Measurements from ENCODE around the gene RTF2. TPM values are rescaled to one million over a fixed set of nuclear protein-coding genes. Genes with fewer than 3 reads are reported as not detected.

RTF2 gene, protein sequence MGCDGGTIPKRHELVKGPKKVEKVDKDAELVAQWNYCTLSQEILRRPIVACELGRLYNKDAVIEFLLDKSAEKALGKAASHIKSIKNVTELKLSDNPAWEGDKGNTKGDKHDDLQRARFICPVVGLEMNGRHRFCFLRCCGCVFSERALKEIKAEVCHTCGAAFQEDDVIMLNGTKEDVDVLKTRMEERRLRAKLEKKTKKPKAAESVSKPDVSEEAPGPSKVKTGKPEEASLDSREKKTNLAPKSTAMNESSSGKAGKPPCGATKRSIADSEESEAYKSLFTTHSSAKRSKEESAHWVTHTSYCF
- 75.1 TPM for total RNA-seq
- polyA plus RNA-seq (ENCODE audit: insufficient read depth, low read depth, low replicate concordance) = 112 TPM
- long read RNA-seq, donor 1, transcript RTF2-202 (9 exons, 2,212 nt) = major isoform, 17 of 30 reads
- long read RNA-seq, donor 1, partial matches to known transcripts = 10 of 30 reads
- long read RNA-seq, donor 1, other reads (novel, unspliced or antisense) = 0 of 30 reads
- long read RNA-seq, donor 2, transcript RTF2-202 (9 exons, 2,212 nt) = major isoform, 22 of 56 reads
- long read RNA-seq, donor 2, partial matches to known transcripts = 31 of 56 reads
- long read RNA-seq, donor 2, other reads (novel, unspliced or antisense) = 0 of 56 reads
- long read RNA-seq, donor 3, transcript RTF2-202 (9 exons, 2,212 nt) = major isoform, 33 of 42 reads
- long read RNA-seq, donor 3, partial matches to known transcripts = 6 of 42 reads
- long read RNA-seq, donor 3, other reads (novel, unspliced or antisense) = 0 of 42 reads
- long read RNA-seq, donor 4, transcript RTF2-202 (9 exons, 2,212 nt) = major isoform, 26 of 30 reads
- long read RNA-seq, donor 4, partial matches to known transcripts = 0 of 30 reads
- long read RNA-seq, donor 4, other reads (novel, unspliced or antisense) = 0 of 30 reads
- long read RNA-seq, donor 5, partial matches to known transcripts = 0 of 3 reads
- long read RNA-seq, donor 5, other reads (novel, unspliced or antisense) = 0 of 3 reads
- long read RNA-seq, donor 6, transcript RTF2-202 (9 exons, 2,212 nt) = major isoform, 48 of 113 reads
- long read RNA-seq, donor 6, partial matches to known transcripts = 50 of 113 reads
- long read RNA-seq, donor 6, other reads (novel, unspliced or antisense) = 11 of 113 reads
- long read RNA-seq, donor 7, transcript RTF2-202 (9 exons, 2,212 nt) = major isoform, 83 of 102 reads
- long read RNA-seq, donor 7, partial matches to known transcripts = 8 of 102 reads
- long read RNA-seq, donor 7, other reads (novel, unspliced or antisense) = 7 of 102 reads
- long read RNA-seq, donor 8, transcript RTF2-202 (9 exons, 2,212 nt) = major isoform, 25 of 25 reads
- long read RNA-seq, donor 8, partial matches to known transcripts = 0 of 25 reads
- long read RNA-seq, donor 8, other reads (novel, unspliced or antisense) = 0 of 25 reads
- long read RNA-seq, donor 9, transcript RTF2-202 (9 exons, 2,212 nt) = major isoform, 9 of 10 reads
- long read RNA-seq, donor 9, partial matches to known transcripts = 0 of 10 reads
- long read RNA-seq, donor 9, other reads (novel, unspliced or antisense) = 0 of 10 reads
- long read RNA-seq, donor 10, transcript RTF2-202 (9 exons, 2,212 nt) = major isoform, 20 of 54 reads
- long read RNA-seq, donor 10, partial matches to known transcripts = 31 of 54 reads
- long read RNA-seq, donor 10, other reads (novel, unspliced or antisense) = 0 of 54 reads

DNA sequence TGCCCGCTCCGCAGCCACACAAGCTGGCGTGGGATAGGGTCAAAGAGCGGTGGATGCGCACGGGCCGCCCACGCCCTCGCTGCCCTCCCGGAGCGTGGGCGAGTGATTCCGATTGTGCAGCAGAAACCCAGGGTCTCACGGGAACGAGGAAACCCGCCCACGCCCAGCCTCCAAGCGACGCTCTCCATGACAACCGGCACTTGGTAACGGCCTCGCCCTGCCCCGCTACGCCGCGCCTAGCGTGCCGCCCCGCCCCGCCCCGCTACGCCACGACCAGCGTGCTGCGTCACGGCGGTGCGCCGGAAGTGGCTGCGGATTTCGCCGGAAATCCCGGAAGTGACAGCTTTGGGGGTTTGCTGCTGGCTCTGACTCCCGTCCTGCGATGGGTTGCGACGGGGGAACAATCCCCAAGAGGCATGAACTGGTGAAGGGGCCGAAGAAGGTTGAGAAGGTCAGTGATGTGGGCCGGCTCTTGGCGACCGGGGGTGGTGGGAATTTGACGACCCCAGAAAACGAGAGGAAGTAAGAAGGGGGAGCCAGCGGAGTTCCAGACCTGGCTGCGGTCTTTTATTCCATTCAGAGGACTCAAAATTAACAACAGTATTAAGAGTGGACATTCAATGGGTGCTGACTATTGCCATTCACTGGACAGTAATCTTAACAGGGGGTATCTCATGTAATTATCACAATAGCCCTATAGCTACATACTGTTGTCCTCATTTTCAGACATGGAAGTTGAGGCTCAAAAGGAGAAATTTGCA, at the start of gene RTF2:
Gene RTF2, plus strand, starts transcription at position 312 of the 761 bp plus-strand sequence. Its CDS starts 71 bp downstream, at position 383.
- Histone ChIP-seq H3K36me3 (ENCODE audit: control insufficient read depth in 2 of 3, insufficient read depth in 3 of 3, low read length in 3 of 3) (peaks cover 0 to 5% (median 4%) of the 10 kb centered on the region in 3 donors), H3K9me3 (ENCODE audit: control insufficient read depth in 2 of 3, insufficient read depth in 1 of 3, low read length in 3 of 3) (no peaks in the 10 kb centered on the region), H3K27me3 (ENCODE audit: control insufficient read depth, insufficient read depth, low read length) (no peaks in the 10 kb centered on the region), H3K4me3 (ENCODE audit: low read length in 3 of 3) (peak within 1 kb of the TSS; percentile 96 to 99 (median 99)), H3K9ac (ENCODE audit: low read length in 3 of 3) (peak within 1 kb of the TSS; percentile 76 to 95 (median 85)), H3K4me1 (ENCODE audit: control insufficient read depth in 2 of 3, insufficient read depth in 2 of 3, low read depth in 1 of 3, low read length in 3 of 3) (peaks cover 0 to 8% (median 0%) of the 10 kb centered on the region in 3 donors), H3K27ac (ENCODE audit: low read depth in 2 of 2, low read length in 2 of 2) (peak within 1 kb of the TSS; percentile 72 to 86)
- FAIRE-seq = no peak
- TF ChIP-seq, protein P1, sequence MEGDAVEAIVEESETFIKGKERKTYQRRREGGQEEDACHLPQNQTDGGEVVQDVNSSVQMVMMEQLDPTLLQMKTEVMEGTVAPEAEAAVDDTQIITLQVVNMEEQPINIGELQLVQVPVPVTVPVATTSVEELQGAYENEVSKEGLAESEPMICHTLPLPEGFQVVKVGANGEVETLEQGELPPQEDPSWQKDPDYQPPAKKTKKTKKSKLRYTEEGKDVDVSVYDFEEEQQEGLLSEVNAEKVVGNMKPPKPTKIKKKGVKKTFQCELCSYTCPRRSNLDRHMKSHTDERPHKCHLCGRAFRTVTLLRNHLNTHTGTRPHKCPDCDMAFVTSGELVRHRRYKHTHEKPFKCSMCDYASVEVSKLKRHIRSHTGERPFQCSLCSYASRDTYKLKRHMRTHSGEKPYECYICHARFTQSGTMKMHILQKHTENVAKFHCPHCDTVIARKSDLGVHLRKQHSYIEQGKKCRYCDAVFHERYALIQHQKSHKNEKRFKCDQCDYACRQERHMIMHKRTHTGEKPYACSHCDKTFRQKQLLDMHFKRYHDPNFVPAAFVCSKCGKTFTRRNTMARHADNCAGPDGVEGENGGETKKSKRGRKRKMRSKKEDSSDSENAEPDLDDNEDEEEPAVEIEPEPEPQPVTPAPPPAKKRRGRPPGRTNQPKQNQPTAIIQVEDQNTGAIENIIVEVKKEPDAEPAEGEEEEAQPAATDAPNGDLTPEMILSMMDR (IDR thresholded peaks at IDR 0.05; ENCODE audit: borderline replicate concordance, extremely low read depth, insufficient read depth) = peak; percentile 2
- peak; percentile 95 to 98 (median 96) for DNase-seq
- intact Hi-C loops (cut with DNase I) = no loop called here

DNA sequence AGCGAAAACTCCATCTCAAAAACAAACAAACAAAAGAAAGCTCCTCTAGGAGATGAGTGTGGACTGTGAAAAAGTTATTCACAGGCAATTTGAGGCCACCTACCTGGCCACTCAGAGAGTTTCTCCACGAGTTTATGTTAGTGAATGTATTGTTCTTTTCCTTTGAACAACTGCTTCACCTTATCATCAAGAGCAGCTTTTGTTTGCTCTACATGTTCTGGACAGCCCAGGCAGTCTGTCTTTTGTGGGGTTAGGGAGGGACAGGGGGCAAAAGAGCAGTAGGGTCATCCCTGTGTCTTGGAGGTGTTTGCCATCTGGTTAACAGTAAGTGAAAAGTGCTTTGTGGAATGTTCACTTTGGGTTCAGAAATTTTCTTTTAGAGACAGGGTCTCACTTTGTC, 48.4 kb upstream of the RTF2 start:
- DNase-seq = no peak
- Histone ChIP-seq H3K9ac (ENCODE audit: low read length in 3 of 3) (no peak overlapping the region), H3K9me3 (ENCODE audit: control insufficient read depth in 2 of 3, insufficient read depth in 1 of 3, low read length in 3 of 3) (no peaks in the 10 kb centered on the region), H3K27ac (ENCODE audit: low read depth in 2 of 2, low read length in 2 of 2) (no peak overlapping the region), H3K27me3 (ENCODE audit: control insufficient read depth, insufficient read depth, low read length) (no peaks in the 10 kb centered on the region), H3K36me3 (ENCODE audit: control insufficient read depth in 2 of 3, insufficient read depth in 3 of 3, low read length in 3 of 3) (no peaks in the 10 kb centered on the region), H3K4me1 (ENCODE audit: control insufficient read depth in 2 of 3, insufficient read depth in 2 of 3, low read depth in 1 of 3, low read length in 3 of 3) (no peaks in the 10 kb centered on the region), H3K4me3 (ENCODE audit: low read length in 3 of 3) (no peak overlapping the region)
- intact Hi-C loops (cut with DNase I) = no loop called here
- no peak for FAIRE-seq
- TF ChIP-seq, protein P1 (IDR thresholded peaks at IDR 0.05; ENCODE audit: borderline replicate concordance, extremely low read depth, insufficient read depth) = no peak

Data from kidney (tissue), 22 donors.